Myocyte (in vitro differentiated cells): Measurements from ENCODE around the gene IQCF5. TPM values are rescaled to one million over a fixed set of nuclear protein-coding genes. Genes with fewer than 3 reads are reported as not detected.
"Not testable (repeated sequence)": the region's sequence is repeated elsewhere in the genome, so short reads cannot be mapped to it uniquely, and the experiment has no call there.

Experiments used
- DNase-seq: peaks from one replicate; pipeline ENCODE4 v3.0.0-alpha.2; 2012; ENCODE audit warnings: low read depth
- polyA plus RNA-seq: library from polyadenylated mRNA; unstranded; fragments of >200 nt; gene quantifications from one replicate; pipeline ENCODE4 v1.2.1, GENCODE V29; 2012; ENCODE audit warnings: missing spikeins
- total RNA-seq: library from RNA; depleted of rRNA; stranded (reverse); fragments of >200 nt; gene quantifications from 2 replicates; pipeline ENCODE4 v1.2.3, GENCODE V29; 2014

Gene IQCF5
- not detected in 2 replicates for total RNA-seq
- polyA plus RNA-seq, result not detected

DNA sequence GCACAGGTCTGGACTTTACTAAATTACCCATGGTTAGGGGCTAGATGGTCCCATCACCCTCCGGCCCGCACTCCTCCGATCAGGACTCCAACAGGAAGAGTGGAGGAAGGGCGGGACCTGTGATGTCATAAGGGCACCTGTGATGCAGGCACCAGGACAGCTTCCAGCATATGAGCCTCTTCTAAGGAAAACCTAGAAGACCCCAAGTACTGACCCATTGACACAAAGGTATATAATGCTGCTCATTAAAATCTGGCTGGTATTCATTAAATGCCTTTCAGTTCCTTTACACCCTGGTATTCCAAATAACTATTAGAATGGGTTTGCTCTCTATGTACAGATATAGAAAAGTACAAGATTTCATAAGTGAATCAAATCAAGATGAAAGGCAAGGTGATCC is at the start of gene IQCF5:
Gene IQCF5, minus strand, starts transcription at position 101 of the 400 bp plus-strand sequence. Its CDS starts 70 bp downstream, at position 31.
- no peak for DNase-seq

DNA sequence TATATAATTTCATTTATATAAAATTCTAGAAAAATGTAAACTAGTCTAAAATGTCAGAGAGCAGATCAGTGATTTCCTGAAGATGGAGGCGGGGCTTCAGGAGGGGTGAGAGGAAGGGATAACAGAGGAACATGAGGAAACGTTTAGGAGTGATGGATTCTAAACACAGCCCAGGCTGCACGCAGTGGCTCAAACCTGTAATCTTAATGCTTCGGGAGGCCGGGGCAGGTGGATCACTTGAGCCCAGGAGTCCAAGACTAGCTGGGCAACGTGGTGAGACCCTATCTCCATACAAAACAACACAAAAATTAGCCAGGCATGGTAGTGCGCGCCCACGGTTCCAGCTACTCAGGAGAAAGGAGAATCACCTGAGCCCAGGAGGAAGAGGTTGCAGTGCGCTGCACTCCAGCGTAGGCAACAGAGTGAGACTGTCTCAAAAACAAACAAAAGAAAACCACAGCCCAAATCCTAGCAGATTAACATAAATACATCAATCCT is 45.7 kb upstream of the IQCF5 start:
- no peak for DNase-seq

DNA sequence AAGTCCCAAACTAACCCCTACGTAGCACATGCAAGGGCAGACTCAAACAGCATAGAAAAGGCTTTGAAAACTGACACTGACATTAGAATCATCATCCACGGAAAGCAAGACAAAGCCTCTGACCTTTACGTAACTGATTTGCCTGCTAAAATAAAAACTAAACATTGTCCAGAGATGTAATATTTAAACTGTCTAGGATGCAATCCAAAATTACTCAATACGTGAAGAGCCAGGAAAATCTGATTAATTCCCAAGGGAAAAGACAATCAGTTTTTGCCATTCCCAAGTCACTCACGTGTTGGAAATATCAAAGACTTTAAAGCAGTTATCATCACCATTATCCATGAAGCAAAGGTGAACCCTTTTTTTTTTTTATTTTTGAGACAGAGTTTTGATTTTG is 41.0 kb upstream of the IQCF5 start:
- no peak for DNase-seq

DNA sequence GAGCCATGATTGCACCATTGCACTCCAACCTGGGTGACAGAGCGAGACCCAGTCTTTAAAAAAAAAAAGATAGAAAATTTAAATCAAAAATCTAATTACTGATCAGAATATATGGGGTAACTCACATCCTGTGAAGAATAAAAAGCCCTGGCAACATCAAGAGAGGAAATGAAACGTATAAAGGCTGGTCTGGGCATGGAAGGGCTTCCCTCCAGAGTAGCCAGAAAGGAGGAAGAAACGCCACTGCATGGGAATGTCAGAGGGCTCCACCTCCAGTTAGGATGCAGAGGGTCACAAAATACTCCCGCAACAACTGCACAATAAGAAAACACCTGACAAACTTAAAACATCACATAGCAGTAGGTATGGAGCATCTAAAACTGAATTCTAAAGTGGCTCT is 32.6 kb upstream of the IQCF5 start:
- no peak for DNase-seq

DNA sequence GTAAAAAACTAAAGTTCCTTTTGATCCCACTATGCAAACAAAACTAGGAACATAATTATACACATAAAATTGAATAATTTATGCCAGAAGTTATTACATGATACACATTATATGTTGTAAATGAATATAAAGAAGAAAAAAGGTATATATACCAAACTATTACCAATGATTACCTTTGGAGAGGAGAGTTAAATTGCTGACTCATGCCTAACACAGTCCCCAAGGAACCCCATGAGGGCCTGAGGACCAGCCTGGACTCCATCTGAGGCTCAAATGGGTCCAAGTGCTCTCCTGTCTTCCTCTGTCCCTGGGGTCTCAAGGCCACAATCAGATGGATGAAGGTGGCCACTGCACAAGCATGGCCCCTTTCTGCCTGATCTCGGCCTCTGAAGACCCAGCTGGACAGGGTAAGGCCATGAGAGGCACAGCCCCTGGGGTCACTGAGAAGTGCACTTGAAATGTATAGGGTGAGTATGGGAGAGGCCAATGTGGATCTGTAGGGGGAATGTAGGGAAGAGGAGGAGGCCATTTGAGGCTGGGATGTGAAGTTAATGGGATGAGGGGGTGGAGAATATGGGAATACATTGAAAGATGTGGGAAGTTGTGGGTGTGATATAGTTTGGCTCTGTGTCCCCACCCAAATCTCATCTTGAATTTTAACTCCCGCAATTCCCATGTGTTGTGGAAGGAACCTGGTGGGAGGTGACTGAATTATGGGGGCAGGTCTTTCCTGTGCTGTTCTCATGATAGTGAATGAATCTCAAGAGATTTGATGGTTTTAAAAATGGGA is 28.8 kb upstream of the IQCF5 start:
- no peak for DNase-seq

DNA sequence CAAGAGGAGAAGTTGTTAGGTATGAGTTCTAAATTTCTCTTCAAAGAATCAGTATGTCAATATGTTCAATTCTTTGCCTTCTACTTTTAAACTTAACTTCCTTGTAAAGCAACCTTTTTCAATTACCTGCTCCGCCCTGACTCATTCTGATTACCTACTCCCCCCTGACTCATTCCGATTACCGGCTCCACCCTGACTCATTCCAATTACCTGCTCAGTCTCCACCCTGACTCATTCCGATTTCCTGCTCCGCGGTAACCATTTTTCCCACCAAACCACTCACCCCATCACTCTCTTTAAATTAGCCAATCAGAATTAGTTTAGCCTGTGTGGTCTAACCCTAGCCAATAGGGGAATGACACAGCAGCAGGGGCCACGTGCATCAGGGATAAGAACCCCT is 27.0 kb upstream of the IQCF5 start:
- DNase-seq, result not testable (repeated sequence)

DNA sequence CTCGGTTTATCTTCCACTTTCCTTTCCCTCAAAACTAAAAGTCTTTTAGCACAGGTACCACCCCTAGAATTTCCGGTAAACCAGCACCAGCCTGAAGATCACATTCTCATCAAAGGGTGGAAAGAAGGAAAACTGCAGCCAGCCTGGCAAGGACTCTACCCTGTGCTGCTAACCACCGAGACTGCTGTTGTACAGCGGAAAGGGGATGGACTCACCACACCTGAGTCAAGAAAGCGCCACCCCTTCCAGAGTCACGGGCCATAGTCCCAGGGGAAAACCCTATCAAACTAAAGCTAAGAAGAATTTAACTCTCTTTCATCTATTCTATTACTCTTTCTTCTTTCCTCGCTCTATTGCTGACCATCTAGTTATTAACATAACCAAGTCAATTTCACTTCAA is 24.6 kb upstream of the IQCF5 start:
- DNase-seq, result not testable (repeated sequence)

DNA sequence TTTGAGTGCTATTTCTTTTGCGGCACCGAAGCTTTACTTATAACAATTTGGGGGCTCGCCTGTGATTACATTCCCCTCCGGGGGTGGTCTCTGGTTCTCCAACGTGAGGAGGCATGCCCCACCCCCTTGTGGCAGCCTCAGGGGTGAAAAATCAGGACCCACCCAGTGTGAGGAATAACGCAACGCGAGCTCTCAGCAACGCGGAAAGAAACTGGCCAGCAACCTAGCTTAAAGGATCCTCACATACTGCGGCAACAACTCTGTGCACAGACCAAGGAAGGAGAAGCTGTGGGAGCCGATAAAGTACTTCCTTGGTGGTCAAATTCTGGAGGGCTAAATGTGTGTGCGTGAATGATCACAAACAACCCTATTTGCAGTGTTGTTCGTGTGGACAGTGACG is 22.0 kb upstream of the IQCF5 start:
- no peak for DNase-seq

DNA sequence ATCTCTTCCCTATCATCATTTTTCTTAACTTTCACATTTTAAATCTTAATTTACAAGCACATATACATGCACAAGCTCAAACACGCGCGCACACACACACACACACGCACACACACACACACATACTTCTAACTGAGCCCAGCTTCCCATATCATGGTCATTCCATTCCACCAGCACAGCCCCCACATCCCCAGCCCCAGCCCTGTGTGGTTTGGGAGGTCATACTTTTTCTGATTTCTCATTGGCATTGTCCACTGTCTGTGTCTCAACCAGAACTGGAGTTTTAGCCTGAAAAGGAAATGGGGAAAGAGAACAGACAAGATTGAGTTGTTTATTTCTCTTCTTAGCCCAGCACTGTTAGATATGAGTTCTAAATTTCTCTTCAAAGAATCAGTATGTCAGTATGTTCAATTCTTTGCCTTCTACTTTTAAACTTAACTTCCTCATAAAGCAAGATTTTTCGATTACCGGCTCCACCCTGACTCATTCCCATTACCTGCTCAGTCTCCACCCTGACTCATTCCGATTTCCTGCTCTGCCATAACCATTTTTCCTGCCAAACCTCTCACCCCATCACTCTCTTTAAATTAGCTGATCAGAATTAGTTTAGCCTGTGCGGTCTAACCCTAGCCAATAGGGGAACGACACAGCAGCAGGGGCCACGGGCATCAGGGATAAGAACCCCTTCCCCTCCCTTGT is 21.4 kb upstream of the IQCF5 start:
- no peak for DNase-seq

DNA sequence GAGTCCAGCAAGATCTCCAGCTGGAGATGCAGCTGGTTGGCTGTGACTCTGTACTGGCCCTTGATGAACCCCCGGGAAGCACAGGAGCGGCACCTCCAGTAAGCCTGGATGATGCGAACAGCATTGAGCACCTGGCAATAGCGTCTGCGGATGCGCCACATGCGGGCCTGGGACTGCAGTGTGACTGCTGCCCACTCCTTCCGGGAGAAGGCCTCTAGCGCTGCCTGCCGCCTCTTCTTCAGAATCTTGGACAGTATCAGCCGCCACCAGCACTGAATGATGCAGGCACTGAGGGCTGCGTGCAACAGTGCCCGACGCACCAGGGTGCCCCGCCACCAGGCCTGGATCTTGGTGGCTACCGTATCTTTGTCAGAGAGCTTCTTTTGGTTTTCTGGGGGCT is 19.5 kb upstream of the IQCF5 start:
- DNase-seq, result no peak

DNA sequence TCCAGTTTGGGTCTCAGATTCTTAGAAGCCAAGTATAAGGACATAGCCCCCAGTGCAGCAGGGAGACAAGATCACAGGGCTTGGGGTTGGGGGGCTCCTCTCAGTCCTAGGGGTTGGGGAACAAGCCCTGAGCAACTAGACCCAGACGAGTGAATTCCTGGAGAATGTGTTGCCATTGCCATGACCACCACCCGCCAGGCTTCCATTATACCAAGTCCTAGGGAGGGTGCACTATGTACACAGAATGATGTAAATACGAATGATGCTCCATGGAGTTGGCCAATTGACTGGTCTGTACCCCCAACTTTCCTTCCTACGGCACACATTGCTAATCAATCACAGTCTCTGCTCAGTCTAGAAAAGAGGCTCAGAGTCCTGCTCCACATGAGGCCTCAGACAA is 19.0 kb upstream of the IQCF5 start:
- no peak for DNase-seq

DNA sequence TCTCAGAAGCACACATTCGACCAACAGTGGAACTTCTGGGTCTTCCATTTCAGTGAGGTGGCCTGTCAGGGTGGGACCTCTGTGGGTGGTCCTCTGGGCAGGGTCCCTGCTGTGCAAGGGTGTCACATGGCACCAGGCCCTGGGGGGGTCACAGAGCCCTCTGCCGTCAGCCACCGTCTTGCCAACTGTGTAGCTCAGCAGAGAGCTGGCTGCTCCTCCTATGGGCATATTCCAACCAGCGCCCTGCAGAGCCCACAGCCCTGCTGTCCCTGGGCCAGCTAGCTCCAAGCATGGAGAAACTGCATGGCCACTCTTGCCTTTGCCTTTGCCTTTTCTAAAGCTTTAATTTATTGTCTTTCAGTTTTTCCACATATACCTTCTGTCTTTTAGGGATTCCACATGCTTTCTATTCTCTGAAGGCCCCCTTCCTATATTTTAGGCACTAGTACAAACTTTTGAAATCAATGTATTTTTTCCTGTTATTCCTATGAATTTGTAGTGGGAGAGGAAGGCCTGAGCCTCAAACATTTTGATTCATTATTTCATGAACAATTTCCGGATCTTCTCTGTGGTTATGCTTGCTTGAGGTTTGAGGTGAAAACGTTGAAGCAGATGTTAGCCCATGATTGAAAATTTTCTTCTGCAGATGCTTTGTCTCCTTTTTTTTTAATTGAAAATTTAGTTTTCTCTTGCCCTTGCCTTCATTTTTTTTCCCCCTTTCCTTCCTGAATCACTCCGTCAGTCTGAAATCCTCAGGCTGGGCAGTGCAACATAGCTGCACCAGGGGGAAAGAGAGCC is 16.0 kb upstream of the IQCF5 start:
- DNase-seq, result no peak

DNA sequence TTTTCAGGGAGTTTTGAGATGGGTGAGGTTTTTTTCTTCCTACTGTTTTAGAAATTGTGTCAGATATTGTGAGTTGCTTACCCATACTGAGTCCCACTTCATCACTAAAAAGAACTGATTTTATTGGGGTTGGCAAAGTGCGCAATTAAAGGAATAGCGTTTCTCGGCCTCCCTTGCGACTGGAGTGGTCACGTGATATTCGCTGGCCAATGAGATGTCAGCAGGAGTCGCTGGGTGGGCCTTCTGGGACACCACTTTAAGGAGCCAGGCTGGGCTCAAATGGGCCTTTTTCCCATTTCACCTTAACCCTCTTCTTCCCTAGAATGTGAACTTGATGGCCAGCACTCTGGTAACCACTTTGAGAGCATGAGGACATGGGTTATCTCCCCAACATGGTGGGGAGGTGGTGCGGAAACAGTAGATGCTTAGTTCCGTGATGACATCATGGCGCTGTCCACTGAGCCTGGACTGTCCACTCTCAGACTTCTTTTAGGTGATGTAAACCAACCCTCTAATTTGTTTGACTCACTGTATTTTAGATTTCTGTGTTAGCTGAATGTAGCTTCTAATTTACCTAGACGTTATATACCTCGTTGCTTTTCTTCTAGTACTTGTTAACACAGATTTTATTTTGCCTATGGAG is 13.2 kb upstream of the IQCF5 start:
- no peak for DNase-seq

DNA sequence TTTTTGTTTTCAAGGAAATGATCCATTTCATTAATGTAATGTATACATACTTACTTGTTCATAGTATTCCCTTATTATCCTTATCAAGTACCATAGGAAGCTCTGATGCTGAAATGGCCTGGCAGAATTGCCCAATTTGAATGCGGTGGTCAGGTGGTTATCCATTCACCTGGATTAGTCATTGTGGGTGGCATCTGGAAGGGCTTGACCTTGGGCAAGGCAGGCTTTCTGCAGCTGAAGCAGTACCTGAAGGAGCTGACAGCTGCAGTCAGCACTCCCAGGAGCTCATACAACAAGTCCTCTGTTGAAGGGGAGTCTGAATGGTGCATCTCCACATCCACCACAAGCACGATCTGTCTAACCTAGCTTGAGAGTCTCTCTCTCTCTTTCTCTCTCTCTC is 12.2 kb upstream of the IQCF5 start:
- no peak for DNase-seq

DNA sequence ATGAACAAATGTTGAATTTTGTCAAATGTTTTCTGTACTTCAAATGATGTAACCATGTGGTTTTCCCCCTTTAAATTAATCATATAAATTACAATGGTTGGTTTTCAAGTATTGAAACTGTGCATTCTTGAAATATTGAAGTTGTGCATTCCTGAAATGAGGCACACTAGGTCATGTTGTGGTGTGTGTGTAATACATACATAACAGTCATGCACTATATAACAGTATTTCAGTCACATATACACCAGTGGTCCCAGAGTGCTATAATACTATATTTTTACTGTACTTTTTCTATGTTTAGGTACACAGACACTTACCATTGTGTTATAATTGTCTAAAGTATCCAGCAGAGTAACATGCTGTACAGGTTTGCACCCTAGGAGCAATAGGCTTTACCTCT is 11.0 kb upstream of the IQCF5 start:
- no peak for DNase-seq

DNA sequence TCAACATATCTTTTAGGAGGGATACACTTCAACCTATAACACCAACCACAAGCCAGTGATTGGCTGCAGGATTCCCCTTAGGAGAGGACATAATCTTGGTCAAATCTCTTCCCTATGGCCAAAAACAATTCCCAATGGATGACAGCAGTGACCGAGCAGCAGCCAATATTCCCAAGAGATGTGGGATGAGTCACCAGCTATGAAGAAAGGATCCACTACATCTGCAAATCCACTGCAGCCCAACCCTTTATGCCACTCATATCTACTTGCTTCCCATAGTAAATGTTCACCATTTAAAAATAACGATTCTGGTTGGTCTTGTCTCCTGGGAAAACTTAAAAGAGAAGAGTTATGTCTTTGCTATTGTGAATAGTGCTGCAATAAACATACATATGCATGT is 4.5 kb upstream of the IQCF5 start:
- DNase-seq, result no peak

DNA sequence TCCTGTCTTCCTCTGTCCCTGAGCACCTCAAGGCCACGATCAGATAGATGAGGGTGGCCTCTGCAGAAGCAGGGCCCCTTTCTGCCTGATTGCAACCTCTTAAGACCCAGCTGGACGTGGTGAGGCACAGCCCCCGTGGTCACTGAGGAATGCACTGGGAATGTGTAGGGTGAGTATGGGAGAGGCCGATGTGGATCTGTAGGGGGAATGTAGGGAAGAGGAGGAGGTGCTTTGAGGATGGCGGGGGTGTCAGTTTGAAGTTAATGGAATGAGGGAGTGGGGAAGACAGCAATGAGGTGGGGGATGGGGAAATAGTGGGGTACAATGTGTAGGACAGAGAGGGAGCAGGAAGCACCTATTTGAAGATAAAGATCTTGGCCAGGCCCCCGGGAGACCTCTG is 785 bp upstream of the IQCF5 start:
- DNase-seq, result no peak

DNA sequence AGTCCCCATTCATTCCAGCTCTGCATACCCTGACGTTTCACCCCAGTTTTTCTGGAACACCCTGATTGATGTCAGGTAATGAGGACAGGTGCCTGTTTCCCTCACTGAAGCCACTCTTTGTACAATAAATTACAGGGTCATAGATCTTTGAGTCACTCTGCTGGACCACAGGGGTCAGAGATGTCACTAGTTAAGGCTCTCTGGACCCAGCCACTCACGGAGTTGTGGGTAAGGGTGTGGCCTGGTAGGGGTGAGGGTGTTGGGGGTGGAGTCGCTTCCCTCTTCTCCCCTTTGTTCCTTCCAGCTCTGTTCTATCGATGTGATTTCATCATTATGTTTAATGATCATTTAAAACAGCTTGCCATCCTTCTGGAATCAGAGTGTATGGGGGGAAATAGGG is 512 bp downstream of the IQCF5 start:
- DNase-seq, result peak; percentile 6

DNA sequence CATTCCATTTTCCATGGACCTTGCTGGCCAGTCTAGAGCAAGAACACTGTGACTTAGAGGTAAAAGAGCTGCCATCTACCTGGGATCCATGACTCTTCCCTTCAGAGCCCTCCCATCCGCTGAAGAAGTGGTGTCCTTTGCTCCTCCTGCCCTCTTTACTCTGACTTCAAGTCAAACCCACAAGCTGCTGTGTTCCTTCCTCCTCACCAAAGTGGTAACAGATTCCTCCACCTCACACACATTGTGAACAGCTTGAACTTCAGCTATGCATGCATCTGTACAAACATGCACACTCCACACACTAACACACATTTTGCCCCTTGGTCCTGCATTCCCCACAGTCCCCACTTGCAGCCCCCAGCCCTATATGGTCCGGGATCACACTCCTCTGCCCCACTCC is 990 bp downstream of the IQCF5 start:
- DNase-seq, result no peak

DNA sequence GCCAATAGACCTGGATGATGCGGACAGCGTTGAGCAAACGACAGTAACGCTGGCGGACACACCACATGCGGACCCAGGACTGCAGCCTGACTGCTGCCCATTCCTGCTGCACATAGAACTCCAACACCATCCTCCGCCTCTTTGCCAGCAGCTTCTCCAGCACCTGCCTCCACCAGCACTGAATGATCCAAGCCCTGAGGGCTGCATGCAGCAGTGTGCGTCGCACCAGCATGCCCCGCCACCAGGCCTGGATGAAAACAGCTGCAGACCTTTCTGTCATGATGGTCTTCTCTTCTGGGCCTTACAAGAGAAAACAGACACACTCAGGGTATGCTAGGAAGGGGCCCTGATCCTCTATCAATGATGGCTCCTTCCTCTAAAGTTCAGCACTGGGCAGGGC is 1.5 kb downstream of the IQCF5 start:
- no peak for DNase-seq

DNA sequence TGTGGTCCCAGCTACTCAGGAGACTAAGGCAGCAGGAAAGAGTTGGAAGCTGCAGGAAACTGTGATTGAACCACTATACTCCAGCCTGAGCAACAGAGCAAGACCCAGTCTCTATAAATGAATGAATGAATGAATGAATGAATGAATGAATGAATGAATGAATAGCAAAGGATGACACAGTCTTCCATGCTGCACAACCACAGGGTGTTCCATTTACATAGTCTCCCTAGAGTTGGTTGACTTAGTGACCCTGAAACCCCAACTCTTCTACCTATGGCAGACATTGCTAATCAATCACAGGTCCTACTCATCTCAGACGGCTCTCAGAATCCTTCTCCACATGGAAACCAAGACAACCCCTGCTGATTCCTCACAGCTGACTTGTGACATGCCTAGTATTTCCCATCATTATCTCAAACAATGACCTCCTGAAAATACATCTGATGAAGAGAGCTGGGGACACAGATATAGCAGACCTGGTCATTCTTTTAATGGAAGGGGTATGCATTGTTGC is 2.1 kb downstream of the IQCF5 start:
- no peak for DNase-seq
